ENCODE data around the gene ICE2.

ICE2 gene

GRCh38 chr15:60496853-60497252, 17.9 kb upstream of the ICE2 start:
- no peak for DNase-seq (ENCODE audit: low spot score)

GRCh38 chr15:60494108-60494507, 15.2 kb upstream of the ICE2 start:
- no peak for DNase-seq (ENCODE audit: low spot score)

- no peak for DNase-seq (ENCODE audit: low spot score)
Measured at GRCh38 chr15:60493166-60493565, 14.2 kb upstream of the ICE2 start.

- DNase-seq (ENCODE audit: low spot score) = no peak
Measured at GRCh38 chr15:60486742-60487141, 7.8 kb upstream of the ICE2 start.

GRCh38 chr15:60485365-60486055, 6.6 kb upstream of the ICE2 start:
- no peak for DNase-seq (ENCODE audit: low spot score)

- no peak for DNase-seq (ENCODE audit: low spot score)
Measured at GRCh38 chr15:60483042-60483441, 4.1 kb upstream of the ICE2 start.

- no peak for DNase-seq (ENCODE audit: low spot score)
Measured at GRCh38 chr15:60480888-60481287, 1.9 kb upstream of the ICE2 start.

GRCh38 chr15:60480149-60480548, 1.2 kb upstream of the ICE2 start:
- DNase-seq (ENCODE audit: low spot score) = no peak

GRCh38 chr15:60479361-60480110, 594 bp upstream of the ICE2 start:
- peak; percentile 34 for DNase-seq (ENCODE audit: low spot score)

- peak; percentile 71 for DNase-seq (ENCODE audit: low spot score)
Measured at GRCh38 chr15:60477916-60478565, 901 bp downstream of the ICE2 start.

- peak; percentile 39 for DNase-seq (ENCODE audit: low spot score)
Measured at GRCh38 chr15:60477164-60477563, 1.8 kb downstream of the ICE2 start.

GRCh38 chr15:60476713-60477112, 2.2 kb downstream of the ICE2 start:
- DNase-seq (ENCODE audit: low spot score) = peak; percentile 17

GRCh38 chr15:60473135-60473534, 5.8 kb downstream of the ICE2 start:
- DNase-seq (ENCODE audit: low spot score) = no peak

GRCh38 chr15:60471314-60471713, 7.6 kb downstream of the ICE2 start:
- no peak for DNase-seq (ENCODE audit: low spot score)

GRCh38 chr15:60469893-60470641, 8.9 kb downstream of the ICE2 start:
- no peak for DNase-seq (ENCODE audit: low spot score)

- DNase-seq (ENCODE audit: low spot score) = no peak
Measured at GRCh38 chr15:60464836-60465630, 13.9 kb downstream of the ICE2 start.

- DNase-seq (ENCODE audit: low spot score) = no peak
Measured at GRCh38 chr15:60462027-60462426, 16.9 kb downstream of the ICE2 start.

GRCh38 chr15:60460931-60461330, 18.0 kb downstream of the ICE2 start:
- no peak for DNase-seq (ENCODE audit: low spot score)

- no peak for DNase-seq (ENCODE audit: low spot score)
Measured at GRCh38 chr15:60458721-60459120, 20.2 kb downstream of the ICE2 start.

GRCh38 chr15:60457985-60458384, 21.0 kb downstream of the ICE2 start:
- DNase-seq (ENCODE audit: low spot score) = no peak

- no peak for DNase-seq (ENCODE audit: low spot score)
Measured at GRCh38 chr15:60454824-60455223, 24.1 kb downstream of the ICE2 start.
